ENCODE measurements around the gene HCRT.
"Not testable (repeated sequence)": the region's sequence is repeated elsewhere in the genome, so short reads cannot be mapped to it uniquely, and the experiment has no call there.

Gene HCRT

DNA sequence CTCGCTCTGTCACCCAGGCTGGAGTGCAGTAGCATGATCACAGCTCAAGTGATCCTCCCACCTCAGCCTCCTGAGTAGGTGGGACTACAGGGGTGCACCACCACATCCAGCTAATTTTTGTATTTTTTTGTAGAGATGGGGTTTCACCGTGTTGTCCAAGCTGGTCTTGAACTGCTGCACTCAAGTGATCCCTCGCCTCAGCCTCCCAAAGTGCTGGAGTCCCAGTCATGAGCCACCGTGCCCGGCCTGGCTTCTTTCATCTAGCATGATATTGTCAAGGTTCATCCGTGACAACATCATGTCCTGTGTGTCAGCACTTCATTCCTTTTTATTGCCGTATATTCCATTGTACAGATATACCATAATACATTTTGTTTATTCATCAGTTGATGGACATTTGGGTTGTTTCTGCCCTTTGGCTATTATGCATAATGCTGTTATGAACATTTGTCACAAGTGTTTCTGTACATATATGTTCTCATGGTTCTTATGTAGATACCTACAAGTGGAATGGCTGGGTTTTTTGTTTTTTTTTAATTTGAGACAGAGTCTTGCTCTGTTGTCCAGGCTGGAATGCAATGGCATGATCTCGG lies 12.4 kb upstream of the HCRT start:
- no peak for DNase-seq

- DNase-seq, result peak; percentile 78
Observed at GRCh38 chr17:42193969-42194899, 9.0 kb upstream of the HCRT start, which contains the start of gene GHDC. Gene GHDC, minus strand, starts transcription at chr17:42194494. Its CDS starts 913 bp downstream, at chr17:42193581.

- DNase-seq, result no peak
Observed at GRCh38 chr17:42193216-42193968, 8.1 kb upstream of the HCRT start.

DNA sequence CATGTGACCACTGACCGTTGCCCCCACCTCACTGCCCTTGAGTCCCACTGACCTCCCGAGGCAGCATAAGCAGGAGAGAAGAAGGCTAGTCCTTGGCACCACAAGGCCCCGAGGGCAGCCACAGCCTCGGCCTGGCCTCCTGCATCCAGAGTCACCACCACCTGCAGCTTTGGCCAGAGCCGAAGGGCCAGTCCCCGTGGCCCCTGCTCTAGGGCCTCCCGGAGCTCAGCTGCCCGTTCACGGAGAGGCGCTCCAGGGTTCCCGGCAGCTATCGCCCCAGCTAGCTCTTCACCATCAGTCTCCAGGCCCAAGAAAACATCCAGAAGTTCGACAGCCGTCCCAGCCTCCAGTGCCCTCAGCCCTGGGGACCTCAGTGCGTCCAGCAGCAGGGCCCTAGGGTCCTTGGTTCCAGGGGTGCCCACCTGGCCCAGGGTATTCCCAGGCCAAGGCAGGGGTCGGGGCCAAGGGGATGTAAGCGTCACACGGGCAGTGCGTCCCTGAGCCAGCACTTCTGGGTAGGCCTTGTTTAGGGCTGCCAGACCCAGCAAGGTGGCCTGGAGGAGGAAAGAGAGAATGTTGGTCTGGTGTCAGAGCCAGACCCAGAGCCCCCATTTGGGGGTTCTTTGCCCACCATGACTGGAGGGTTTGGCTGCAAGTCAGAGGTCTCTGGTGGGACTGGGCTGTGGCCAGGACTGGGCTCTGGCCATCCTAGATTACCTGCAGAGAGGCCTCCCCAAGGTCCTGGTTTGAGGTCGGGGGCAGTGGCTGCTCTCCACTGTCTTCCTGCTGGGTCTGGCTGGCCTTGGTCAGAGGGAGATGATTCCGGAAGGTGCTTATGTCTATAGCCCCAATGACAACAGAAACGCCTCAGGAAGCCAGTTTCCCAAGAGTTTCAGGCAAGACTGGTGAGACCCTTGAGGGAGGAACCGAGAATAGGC lies 7.2 kb upstream of the HCRT start:
- no peak for DNase-seq

DNA sequence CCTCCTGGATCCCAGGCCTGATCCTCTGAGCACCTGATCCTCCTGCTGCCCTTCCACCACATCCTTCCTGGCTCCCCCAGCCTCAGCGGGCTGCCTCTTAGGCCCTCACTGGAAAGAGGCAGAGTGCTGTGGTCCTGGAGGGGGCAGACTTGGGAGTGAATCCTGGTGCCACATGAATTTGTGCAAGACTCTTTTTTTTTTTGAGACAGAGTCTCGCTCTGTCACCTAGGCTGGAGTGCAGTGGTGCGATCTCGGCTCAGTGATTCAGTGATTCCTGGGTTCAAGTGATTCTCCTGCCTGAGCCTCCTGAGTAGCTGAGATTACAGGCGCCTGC lies 6.0 kb upstream of the HCRT start:
- DNase-seq, result no peak

DNA sequence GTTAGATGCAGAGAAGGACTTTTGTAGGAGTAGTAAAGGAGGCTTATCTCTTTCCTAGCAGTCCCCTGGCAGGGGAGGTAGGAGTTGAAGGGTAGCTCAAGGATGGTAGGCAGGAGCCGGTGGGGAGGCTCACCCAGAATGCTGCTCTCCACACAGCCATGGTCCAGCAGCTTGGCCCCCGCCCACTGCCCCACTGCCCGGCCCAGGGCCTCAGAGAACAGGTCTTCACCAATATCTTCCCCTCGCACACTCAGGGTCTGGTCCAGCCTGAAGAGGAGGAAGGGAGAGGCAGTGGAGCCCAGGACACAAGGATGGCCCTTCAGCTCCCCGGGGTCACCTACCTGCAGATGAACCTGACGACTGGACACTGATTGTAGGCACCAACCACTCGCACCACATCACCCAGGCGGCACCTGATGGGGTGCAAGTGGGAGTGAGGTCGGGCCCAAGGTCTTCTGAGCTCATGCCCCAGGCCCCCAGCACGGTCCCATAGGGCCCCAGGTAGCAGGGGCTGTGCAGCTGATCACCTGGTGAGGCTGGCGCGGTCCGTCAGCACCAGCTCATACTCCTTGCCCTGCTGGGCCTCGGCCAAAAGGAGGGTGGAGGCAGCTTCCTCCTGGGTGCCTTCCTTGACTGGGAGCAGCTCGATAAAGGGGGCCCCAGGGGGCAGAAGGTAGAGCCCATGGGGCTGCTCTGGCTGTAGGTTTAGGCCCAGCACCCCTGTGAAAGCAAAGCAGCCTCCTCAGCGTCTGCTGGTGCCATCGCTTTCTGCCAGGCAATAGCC lies 5.4 kb upstream of the HCRT start:
- no peak for DNase-seq

DNA sequence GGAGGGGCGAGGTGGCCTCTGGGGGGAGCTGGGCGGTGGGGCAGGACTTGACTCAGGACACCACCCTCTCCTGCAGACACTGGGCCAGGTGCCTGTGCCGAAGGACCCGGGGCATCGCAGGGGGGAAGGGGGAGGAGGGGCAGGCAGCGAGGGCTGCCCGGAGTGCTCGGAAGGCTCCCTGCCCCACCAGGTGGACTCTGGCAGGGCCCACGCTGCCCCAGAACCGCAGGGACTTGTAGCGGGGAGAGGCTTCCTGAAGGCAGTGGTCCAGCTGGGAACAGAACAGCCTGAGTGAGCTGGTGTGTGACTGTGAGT lies 4.4 kb upstream of the HCRT start:
- DNase-seq, result no peak

DNA sequence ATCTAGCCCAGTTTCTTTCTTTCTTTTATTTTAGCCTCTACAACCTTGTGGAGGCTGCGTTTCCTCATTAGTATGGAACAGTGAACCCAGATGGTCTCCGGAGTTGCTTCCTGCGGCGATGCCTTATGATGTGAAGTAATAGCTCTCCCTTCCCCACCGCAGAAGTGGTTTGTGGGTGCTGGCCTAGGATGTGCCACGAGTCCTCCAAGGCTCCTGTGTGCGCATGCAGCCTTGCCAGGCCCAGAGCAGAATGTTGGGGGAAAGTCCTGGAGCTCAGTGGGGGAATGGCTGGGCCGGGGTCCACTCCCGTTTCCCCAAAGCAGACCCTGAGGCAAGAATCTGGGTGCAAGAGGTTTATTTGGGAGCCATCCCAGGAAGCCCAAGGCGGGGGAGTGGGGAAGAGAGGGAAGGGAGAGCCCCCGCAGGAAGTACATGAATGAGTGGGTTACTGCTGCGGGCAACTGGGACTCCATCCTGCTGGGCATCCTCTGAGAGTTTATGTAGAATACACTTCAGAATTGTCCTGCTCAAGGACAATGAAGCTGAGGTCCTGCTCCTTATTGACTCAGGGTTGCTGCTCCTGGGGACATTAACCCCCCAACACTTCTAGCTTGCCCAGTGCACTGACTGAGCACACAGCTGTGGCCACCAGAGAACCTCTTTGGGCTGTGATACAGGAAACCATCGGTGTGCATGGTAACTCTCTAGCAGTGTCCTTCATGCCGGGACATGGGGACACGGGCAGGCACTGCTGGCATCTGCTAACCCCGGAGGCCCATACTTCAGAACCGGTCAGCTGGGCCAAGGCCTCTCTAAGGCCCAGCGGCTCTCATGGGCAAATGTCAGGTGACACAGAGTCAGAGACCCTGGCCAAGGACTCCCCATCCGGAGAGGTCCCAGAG lies 3.7 kb upstream of the HCRT start:
- DNase-seq, result peak; percentile 24

- DNase-seq, result no peak
Observed at GRCh38 chr17:42187833-42188232, 2.6 kb upstream of the HCRT start.

- not testable (repeated sequence) for DNase-seq
Observed at GRCh38 chr17:42186191-42186590, 939 bp upstream of the HCRT start.

- DNase-seq, result no peak
Observed at GRCh38 chr17:42185621-42185930, 324 bp upstream of the HCRT start.

DNA sequence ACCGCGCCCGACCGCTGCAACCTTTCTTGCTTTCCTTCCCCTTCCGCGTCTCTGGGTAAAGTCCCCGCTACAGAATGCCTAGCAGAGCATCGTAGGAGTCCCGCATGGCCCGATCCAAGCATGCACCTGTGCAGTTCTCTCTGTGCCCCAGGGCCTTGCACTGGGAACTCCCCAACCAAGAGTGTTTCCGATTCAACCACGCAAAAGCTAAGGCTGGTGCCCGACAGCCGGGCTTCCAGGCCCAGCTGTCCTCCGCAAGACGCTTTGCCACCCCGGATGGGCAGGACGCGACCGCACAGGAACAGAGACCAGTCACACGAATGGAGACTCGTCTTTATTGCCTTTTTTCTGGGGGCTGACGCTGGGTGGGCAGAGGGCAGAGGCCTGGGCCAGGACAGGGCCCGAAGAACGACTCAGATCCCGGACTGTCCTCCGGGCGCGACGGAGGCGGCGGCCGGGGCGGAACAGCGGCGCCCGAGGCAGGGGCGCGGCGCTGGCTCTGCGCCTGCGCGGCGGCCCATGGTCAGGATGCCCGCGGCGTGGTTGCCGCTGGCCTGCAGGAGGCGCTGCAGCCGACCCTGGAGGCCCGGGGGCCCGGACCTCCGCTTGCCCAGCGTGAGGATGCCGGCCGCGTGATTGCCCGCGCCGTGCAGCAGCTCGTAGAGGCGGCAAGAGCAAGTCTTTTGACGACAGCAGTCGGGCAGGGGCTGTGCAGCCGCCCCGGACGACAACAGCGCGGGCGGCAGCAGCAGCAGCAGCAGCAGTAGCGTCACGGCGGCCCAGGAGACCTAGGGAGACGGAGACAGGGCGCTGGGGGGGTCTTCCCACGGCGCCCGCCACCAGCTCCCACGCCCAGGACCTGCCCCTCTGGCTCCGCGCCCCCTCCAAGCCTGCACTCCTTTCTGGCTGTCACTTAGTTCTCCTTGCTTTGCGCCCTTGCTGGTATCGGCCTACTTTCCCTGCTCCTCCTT lies 1.2 kb downstream of the HCRT start:
- DNase-seq, result peak; percentile 78

GRCh38 chr17:42182927-42183734 lies 2.1 kb downstream of the HCRT start:
- DNase-seq, result no peak

DNA sequence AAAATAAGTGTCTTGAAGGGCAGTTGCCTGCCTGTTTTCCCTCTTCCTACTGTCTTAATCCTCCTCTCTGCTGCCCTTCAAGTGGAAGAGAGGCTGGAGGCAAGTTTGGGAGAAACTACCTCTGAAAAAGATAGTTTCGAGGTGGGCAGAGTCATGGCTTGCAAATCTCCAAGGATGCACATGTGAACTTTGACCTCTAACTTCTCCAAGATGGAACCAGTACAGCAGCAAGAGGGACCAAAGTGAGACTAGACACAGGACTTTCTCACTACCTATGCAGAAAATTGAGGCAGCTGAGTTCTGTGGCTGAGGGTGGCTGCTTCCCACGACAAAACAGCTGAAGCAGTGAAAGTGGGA lies 3.4 kb downstream of the HCRT start:
- DNase-seq, result no peak

GRCh38 chr17:42180922-42181850 lies 4.1 kb downstream of the HCRT start, which contains the start of gene KCNH4:
Gene KCNH4, minus strand, starts transcription at chr17:42181142. Its CDS starts 197 bp downstream, at chr17:42180945.
- peak; percentile 90 for DNase-seq

DNA sequence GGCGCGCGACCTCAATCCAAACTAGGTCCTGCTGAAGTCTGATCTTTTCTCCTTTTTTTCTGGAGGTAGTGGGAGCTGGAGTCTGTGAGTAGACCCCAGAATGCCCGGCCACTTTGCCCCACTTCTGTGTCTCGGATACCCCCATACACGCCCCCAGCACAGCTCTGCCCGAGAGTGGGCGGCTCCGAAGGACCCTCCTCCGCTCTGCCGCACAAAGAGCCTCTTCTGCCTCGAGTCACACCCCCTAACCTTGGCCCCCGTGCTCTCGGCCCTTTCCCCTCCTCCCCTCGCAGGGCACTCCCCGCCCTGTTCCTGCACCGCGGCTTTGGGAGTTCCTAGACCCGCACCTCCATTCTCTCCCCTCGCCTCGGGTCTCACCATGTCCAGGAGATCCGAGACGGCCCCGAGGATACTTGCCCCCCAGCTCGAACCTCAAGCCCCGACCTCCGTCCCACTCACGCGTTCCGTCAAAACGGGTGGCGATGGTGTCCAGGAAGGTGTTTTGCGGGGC lies 4.8 kb downstream of the HCRT start:
- no peak for DNase-seq

- no peak for DNase-seq
Observed at GRCh38 chr17:42179911-42180410, 5.3 kb downstream of the HCRT start.
